Tibial nerve (tissue), 4 donors: ENCODE data around the gene BMP5.

Source experiments
- EP300 ChIP-seq, 2 donors: sonication (generic); formaldehyde crosslinking; IDR thresholded peaks; one replicate each; pipeline ENCODE4 v1.6.1; 2017; ENCODE audit warnings: antibody characterized with exemption in 2 of 2, mild to moderate bottlenecking in 1 of 2
- POLR2A ChIP-seq, 2 donors: fragments of 450-650 bp; IDR thresholded peaks; one replicate each; pipeline ENCODE4 v1.6.1; 2017; ENCODE audit warnings: antibody characterized with exemption in 2 of 2, mild to moderate bottlenecking in 2 of 2, moderate library complexity in 2 of 2
- TF ChIP-seq, protein P1 (sequence below), 5 experiments: fragments of 200-600 bp in 3 of 5; fragments of 450-650 bp in 2 of 5; sonication (generic) in 3 of 5; IDR thresholded peaks; one replicate each; pipeline ENCODE4 v1.5.1; 2016 to 2019; ENCODE audit warnings: antibody characterized with exemption in 5 of 5, mild to moderate bottlenecking in 3 of 5, moderate library complexity in 2 of 5

DNA sequence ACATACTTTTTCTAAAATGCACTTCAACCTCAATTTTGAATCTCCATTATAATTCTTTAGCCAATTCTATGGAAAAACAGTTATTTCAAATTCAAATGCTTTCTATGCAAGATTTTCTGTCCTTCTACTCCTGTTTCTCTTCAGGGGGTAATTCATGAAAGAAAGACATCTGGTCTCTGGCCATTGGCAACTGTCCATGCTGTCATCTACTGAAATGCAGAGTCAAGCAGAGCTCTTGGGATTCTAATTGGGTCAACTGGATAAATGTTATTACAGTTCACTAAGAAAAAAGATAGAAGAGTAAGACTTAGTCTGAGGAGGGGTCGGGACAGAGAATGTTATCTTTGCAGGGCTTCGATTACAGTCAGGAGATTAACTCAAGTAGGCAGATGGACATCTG is 22.0 kb upstream of the BMP5 start:
- TF ChIP-seq POLR2A (IDR thresholded peaks at IDR 0.05), result no peak
- TF ChIP-seq, protein P1, sequence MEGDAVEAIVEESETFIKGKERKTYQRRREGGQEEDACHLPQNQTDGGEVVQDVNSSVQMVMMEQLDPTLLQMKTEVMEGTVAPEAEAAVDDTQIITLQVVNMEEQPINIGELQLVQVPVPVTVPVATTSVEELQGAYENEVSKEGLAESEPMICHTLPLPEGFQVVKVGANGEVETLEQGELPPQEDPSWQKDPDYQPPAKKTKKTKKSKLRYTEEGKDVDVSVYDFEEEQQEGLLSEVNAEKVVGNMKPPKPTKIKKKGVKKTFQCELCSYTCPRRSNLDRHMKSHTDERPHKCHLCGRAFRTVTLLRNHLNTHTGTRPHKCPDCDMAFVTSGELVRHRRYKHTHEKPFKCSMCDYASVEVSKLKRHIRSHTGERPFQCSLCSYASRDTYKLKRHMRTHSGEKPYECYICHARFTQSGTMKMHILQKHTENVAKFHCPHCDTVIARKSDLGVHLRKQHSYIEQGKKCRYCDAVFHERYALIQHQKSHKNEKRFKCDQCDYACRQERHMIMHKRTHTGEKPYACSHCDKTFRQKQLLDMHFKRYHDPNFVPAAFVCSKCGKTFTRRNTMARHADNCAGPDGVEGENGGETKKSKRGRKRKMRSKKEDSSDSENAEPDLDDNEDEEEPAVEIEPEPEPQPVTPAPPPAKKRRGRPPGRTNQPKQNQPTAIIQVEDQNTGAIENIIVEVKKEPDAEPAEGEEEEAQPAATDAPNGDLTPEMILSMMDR (IDR thresholded peaks at IDR 0.05), result no peak
- no peak for TF ChIP-seq EP300 (IDR thresholded peaks at IDR 0.05)
